NCI-H2196 (cell line): ENCODE data around the gene STK38.
"Not testable (repeated sequence)": the region's sequence is repeated elsewhere in the genome, so short reads cannot be mapped to it uniquely, and the experiment has no call there.

Experiments used
- DNase-seq: peaks from one replicate; lab custom pipeline; 2025; ENCODE audit not compliant: unreplicated experiment; lab: John Stamatoyannopoulos, UW

STK38 gene

DNA sequence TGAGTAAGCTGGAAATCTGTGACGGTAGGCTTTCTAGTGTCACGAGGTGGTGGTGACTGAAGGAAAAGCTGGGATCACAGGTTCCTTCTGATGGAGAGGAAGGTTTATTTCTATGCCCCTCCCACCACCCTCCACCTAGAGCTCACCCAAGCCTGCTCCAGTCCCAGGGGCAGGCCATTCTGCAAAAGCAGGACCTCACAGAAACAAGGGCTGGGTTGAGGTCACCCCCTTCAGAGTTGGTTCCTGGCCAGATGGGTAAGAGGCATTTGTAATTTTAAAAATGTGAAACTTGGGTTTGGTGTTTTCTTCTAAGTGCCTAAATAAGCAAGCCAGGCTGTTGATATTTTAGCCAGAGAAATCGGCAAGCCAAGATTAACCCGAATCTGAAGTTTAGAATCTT is 57.9 kb downstream of the STK38 start:
- no peak for DNase-seq

DNA sequence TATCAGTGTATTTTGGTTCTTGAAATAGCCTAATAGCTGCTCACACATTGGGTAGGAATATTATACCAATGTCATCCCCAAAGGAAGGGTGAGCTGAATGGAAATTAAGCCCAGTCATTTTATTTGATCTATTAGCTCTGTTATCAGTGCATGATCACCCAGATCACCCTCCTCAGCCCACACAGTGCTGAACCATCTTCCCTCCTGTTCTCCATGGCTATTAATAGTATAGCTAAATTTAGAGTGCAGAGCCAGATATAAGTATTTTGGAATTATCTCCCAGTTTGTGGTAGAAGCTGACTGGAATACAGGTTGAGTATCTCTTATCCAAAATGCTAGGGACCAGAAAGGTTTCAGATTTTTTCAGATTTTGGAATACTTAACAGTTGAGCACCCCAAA is 59.1 kb downstream of the STK38 start:
- no peak for DNase-seq

DNA sequence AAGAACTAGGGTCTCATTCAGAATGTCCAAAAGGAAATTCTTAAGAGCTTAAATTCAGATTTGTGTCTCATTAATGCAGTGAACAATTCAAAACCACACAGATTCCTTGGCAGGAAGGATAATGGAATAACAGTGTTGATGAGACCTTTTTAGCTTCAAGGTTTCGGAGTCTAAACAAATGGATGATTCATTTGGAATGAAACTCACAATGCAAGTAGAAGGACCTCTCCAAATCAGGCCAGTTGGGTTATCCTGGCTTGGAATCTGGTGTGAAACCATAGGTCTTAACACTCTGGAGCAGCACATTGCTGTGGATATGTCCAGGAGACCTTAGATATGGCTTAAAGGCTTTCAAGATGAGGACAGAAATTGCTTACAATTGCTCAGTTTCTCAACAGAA is 59.6 kb downstream of the STK38 start:
- no peak for DNase-seq

DNA sequence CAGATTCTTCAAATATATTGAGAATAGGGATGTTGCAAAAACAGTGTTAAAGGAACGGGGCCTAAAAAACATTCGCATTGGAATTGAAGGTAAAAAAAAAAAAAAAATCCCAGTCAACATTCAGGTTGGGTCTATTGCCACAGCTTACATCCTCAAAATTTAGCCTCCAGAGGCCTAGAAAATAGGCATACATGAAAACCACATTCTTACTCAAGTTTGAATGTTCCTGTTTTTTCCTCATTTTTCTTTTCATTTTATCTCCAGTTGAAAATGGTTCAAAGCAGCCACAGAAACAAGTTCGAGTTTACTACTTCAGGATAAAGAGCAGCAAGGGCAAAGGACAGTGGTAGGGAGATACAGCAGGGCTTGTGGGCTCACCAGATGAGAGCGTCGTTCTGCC is 62.5 kb downstream of the STK38 start:
- DNase-seq = no peak

DNA sequence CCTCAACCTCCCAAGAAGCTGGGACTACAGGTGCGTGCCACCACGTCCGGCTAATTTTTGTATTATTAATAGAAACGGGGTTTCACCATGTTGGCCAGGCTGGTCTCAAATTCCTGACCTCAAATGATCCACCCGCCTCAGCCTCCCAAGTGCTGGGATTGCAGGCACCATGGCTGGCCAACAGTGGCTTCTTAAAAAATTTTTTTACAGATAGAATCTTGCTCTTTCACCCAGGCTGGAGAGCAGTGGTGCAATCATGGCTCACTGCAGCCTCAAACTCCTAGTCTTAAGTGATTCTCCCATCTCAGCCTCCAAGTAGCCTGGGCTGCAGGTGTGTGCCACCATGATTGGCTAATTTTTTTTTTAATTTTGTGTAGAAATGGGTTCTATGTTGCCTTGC is 64.0 kb downstream of the STK38 start:
- not testable (repeated sequence) for DNase-seq

DNA sequence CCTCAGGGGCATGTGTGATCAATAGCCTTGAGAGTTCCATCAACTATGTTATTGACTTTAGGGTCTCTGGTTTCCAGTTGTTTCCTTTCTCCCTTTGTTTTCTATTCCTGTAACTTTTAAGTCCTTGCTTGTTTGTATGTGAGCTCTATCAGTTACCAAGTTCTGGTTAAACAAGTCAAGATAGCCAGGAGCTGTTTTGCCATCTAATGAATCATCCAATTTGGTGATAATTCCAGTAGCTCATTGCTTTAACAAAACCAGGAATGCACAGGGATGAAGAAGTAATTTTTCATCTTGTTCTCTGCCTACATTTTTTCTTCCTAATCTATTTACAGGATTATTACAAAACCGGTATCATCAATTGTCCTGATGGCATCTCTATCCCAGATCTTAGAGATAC is 68.0 kb downstream of the STK38 start:
- no peak for DNase-seq

DNA sequence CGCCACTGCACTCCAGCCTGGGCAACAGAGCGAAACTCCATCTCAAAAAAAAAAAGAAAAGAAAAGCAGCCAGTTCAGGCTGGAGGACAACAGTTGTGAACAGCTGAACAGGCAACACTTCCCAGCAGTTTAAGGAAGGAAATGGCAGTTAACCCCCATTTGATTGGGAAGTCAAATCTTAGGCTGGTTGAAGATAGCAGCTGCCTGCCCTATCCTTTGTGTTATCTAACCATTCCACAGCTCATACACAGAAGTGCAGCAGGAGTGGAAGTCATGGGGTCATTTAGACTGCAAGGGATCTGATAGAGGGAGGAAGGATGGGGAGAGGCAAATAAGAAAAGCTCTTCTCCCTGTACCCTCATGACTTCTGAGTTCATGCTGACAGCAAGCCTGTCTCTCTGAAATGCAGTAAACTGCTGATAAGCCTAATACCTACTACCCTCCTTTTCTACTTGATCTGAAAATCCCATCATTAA is 69.2 kb downstream of the STK38 start:
- no peak for DNase-seq

DNA sequence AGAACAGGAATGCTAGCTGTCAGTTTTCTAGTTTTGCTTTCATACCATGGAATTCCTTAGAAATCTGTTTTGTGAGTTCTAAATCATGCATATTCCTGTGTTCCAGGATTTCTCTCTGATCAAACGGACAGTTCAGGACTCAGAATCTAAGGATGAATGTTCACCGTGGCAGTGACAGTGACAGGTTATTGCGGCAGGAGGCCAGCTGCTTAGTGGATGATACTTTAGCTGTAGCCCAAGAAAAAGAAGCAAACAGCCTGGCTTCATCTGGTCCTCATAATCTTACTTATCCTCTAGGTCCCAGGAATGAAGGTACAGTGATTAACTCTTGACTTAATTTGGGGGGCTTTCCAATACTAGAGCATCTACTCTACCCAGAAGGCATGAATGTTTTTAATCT is 77.3 kb downstream of the STK38 start:
- DNase-seq = no peak

DNA sequence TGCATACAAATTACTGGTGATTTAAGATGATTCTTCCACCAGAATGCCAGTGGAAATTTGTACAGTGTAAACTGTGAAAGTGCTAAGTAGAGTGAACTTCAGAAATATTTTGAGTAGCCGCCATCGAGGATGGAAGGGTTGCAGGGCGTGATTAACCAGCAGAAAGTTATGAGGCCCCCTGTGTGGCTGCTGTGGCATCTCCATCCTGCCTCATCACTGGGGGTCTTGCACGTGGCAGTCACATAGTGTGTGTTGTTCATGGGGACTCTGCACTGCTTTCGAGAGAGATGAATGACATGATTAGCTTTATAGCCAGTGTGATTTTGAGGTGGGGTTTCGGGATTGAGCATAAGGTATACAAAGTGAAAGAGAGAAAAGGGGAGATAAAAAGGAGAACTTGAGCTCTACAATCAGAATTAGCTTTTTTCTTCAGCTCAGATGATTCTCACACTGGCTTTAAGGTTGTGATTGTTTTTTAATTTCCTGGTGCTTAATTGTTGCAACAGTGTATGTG is 78.1 kb downstream of the STK38 start:
- DNase-seq = no peak

DNA sequence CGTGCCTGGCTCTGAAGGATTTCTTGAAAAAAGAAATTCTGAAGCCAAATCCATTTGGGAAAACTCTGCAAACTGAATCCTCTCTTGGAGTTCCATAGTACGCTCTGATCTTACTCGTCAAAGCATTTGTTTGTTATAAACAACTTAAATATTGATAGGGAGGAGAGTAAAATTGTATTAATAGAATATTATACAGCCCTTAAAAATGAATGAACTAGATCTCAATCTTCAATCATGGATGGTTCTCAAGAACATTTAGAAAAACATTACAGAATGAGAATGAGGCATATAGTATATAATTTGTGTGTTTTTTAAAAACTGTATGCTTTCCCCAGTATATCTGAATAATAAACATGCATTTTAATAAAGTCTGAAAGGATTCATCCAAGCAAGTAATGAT is 79.7 kb downstream of the STK38 start:
- no peak for DNase-seq

DNA sequence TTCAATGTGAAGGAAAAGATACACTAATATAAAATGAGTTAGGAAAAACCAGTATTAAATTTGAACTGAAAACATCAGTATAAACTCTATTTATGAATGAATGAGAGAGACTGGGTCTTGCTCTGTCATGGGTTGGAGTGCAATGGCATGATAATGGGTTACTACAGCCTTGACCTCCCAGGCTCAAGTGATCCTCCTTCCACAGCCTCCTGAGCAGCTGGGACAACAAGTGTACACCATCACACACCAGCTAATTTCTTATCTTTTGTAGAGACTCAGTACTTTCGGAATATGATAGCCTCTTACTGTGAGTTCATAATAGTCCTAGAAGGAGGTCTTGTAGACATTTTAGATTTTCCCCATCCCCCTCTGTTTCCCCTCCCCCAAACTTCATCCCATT is 83.0 kb downstream of the STK38 start:
- DNase-seq = no peak

DNA sequence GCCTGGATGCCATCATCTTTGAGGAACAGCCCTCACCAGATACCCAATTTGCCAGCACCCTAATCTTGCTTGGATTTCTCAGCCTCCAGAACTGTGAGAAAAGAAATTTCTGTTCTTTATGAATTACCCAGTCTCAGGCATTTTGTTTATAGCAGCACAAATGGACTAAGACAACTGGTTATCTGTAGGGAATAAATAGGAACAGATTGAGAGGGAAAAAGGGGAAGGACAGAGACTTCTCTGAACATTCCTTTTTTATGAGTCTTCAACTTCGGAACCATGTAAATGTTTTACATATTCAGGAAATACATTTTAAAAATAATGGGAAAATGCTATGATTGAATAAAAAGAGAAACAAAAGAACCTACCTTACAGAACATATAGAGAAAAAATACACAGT is 83.6 kb downstream of the STK38 start:
- no peak for DNase-seq

DNA sequence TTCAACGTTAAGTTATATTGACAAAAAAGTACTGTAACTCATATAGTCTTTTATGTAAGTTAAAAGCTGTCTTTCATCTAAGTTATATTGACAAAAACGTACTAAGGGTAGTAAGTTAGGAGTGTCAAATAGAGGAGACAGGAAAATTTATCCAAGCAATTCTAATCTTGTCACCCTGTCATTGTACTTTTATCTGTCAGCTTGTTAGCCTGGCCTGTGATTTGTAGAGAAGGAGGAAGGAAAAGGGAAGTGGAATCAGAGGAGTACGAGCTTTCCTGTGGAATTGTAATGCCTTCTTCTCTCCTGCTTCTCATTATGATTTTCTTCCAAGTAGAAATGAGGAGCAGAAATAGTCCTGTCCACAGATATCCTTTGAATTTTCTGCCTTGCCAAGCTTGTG is 85.6 kb downstream of the STK38 start:
- no peak for DNase-seq

DNA sequence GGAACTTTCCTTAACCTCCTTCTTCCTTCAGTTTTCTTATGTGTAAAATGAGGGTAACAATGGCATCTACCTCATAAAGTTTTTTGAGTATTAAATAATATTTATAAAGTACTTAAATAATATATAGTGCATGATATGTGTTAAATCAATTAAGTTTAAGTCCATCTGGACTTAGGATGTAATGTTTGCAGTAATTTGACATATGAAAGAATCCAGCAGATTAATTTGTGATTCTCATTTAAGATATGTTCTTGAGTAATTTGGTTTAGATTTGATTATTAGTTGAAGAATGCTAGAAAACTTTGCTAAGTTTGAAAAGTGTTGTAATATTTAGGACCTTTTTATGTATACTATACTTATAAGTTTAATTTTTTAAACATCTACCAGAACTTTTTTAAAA is 86.4 kb downstream of the STK38 start:
- no peak for DNase-seq

DNA sequence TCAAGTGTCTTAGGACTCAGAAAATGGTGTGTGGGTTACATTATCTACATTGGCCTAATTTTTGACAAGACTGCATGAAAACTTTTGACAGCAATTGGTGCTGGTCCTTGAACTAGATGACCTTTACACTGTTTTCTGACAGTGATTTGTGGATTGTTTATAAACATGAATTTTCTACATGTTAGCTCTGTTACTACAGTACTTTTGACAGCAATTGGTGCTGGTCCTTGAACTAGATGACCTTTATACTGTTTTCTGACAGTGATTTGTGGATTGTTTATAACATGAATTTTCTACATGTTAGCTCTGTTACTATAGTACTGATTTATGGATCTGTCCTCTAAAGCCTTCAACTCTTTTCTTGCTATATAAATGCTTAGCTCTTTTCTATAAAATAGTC is 87.8 kb downstream of the STK38 start:
- DNase-seq = no peak

DNA sequence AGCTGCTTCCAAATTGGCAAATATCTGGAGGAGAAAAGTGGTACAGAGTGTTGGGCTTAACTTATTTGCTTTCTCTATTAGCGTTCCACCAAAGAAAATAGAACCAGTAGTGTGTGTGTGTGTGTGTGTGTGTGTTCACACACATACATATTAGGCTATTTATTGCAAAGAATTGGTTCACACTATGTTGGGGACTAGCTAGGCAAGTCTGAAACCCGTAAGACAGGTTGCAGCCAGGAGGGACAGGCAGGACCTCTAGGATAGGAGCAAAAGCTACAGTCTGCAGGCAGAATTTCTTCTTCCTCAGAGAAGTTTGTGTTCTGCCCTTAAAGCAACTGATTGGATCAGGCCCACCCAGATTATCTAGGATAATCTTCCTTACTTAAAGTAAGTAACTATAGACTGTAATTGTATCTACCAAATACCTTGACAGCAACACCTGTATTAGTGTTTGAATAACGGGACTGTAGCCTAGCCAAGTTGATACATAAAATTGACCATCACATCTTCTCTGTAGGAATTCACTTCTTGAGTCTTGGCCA is 91.7 kb downstream of the STK38 start:
- DNase-seq = no peak

DNA sequence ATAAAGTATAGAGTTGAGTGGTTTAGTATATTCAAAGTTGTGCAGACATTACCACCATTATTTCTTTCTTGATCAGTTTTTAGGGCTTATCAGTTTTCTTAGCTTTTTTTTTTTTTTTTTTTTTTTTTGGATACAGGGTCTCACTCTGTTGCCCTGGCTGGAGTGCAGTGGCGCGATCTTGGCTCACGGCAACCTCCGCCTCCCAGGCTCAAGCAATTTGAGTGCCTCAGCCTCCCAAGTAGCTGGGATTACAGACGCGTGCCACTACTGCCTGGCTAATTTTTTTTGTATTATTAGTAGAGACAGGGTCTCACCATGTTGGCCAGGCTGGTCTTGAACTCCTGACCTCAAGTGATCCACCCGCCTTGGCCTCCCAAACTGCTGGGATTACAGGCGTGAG is 94.4 kb downstream of the STK38 start:
- not testable (repeated sequence) for DNase-seq

DNA sequence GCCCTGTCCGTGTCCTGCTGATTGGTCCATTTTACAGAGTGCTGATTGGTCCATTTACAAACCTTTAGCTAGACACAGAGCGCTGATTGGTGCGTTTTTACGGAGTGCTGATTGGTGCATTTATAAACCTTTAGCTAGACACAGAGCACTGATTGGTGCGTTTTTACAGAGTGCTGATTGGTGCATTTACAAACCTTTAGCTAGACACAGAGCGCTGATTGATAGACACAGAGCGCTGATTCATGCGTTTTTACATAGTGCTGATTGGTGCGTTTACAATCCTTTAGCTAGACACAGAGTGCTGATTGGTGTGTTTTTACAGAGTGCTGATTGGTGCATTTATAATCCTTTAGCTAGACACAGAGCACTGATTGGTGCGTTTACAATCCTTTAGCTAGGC is 98.1 kb downstream of the STK38 start:
- DNase-seq = not testable (repeated sequence)

DNA sequence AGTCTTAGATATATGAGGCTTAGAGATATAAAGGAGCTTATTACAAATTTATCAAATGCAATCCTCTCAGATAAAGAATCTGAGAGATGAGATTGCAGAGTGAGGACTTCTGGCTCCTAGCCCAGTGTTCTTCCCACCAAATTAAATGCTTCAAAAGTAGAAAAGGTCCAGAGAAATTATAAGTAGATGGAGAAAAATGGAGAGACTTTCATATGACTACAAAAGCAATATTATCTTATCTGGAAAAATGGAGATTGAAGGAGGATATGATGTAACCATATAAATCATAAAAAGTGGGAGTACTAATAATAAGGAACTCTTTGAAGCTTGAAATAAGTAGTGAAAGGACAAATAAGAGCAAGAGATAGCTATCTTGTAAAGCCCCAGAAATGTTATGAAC is 101.7 kb downstream of the STK38 start:
- DNase-seq = no peak

DNA sequence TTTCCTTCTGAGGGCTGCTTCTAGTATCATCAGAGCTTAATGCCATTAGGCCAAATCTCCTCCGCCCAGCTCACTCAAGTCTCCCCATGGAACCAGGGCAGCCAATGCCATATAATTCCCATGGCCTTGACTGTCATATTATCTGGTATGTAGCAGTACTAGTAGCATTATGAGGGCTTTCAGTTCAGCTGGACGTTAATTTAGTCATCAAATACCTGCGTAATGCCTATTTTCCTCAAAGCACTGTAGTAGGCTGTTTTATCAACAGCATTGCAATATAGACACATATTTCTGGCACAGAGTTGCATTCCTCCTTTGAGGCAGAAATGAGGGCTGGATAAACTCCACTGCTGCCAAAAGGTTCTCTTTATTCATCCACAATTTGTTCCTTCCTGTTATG is 102.8 kb downstream of the STK38 start:
- no peak for DNase-seq
